Measurements from ENCODE around the gene PRKCB. TPM values are rescaled to one million over a fixed set of nuclear protein-coding genes. Genes with fewer than 3 reads are reported as not detected.

The PRKCB gene
- total and polyA plus RNA-seq, 2 of the 8 experiments (the other 6 are each of a cell fraction or from before 2014, with no cell fraction given), result 7.1 to 12.1 TPM

DNA sequence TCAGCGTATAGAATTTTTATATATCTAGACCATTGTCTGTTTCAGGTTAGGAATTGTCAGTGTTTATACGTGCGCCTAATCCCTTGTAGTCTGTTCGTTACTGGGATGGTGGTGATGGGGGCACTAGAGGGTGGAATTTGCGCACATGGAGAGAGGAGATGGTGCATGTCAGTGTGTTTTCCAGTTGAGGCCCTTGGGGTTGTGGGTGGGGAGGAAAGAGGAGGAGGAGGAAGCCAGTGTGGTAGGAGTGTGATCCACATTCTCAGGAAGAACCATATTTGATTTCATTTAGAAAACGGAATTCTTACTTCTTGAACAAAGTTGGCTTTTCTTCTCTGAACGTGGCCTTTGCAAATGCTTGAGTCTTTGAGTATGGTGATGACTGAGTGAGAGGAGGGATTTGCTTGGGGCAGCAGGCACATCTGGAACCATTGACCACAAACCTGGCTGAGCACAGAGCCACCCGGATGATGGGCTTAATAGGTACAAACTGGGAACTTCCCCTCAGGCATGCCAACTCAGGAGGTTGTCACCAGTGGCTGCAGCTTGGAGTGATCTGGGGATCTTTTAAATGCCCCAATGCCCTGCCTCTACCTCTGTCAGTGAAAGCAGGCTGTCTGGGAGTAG is 98.9 kb downstream of the PRKCB start (continued):
- TF ChIP-seq FOSL1 (IDR thresholded peaks at IDR 0.05; ENCODE audit: insufficient read depth, low read depth, low read length), result no peak
- no peak for TF ChIP-seq KDM5A (IDR thresholded peaks at IDR 0.05; ENCODE audit: low read length)
- TF ChIP-seq SRF (IDR thresholded peaks at IDR 0.05; ENCODE audit: low read depth, low read length), result no peak
- no peak for TF ChIP-seq PHF8 (conservative IDR thresholded peaks at IDR 0.05; ENCODE audit: low read depth, low read length)
- TF ChIP-seq CBX8 (IDR thresholded peaks at IDR 0.05; ENCODE audit: borderline replicate concordance, low read depth, low read length), result no peak
- no peak for TF ChIP-seq SIX5 (IDR thresholded peaks at IDR 0.05; ENCODE audit: low read depth, low read length)
- TF ChIP-seq BACH1 (IDR thresholded peaks at IDR 0.05; ENCODE audit: low read length), result no peak
- no peak for TF ChIP-seq TAF7 (optimal IDR thresholded peaks at IDR 0.05; ENCODE audit: borderline replicate concordance, low read depth, low read length)
